ENCODE results near the gene XXYLT1.

XXYLT1 gene

DNA sequence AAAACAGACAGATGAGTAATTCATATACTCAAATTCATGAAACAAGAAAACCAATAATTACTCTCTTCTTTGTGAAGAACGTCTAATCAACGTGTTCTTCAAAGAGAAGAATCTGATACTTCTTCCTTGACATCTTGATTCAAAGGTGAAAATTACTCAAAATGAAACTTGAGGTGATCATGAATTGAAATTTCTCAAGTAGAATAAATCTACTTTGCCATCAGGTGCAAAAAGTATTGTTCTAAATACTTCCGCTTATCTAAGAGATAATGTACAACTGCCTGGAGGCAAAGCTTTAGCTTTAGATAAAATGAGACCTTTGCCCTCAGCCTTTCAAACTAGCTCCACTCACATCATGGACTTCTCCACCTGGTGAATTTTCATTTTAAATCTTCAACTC, 13.9 kb upstream of the XXYLT1 start:
- POLR2A ChIA-PET, result no interaction called here
- DNase-seq (ENCODE audit: extremely low spot score), result no peak
- CTCF ChIA-PET, result interaction anchor here (0.6 kb wide), 1 partner anchor 788 kb away, joined by 4 read pairs; no protein-coding TSS in a partner anchor
- TF ChIP-seq HDGF (IDR thresholded peaks at IDR 0.05; ENCODE audit: borderline replicate concordance), result no peak
- no peak for TF ChIP-seq BHLHE40 (IDR thresholded peaks at IDR 0.05; ENCODE audit: borderline replicate concordance)
- TF ChIP-seq FOXA1 (IDR thresholded peaks at IDR 0.05), result no peak
- no peak for TF ChIP-seq ARNT (IDR thresholded peaks at IDR 0.05)
- no peak for TF ChIP-seq SUZ12 (IDR thresholded peaks at IDR 0.05)
- no peak for TF ChIP-seq ZNF384 (IDR thresholded peaks at IDR 0.05)
- no peak for TF ChIP-seq LEF1 (IDR thresholded peaks at IDR 0.05; ENCODE audit: borderline replicate concordance)
- TF ChIP-seq TARDBP (IDR thresholded peaks at IDR 0.05), result no peak
- TF ChIP-seq FOXM1 (IDR thresholded peaks at IDR 0.05; ENCODE audit: borderline replicate concordance), result no peak

DNA sequence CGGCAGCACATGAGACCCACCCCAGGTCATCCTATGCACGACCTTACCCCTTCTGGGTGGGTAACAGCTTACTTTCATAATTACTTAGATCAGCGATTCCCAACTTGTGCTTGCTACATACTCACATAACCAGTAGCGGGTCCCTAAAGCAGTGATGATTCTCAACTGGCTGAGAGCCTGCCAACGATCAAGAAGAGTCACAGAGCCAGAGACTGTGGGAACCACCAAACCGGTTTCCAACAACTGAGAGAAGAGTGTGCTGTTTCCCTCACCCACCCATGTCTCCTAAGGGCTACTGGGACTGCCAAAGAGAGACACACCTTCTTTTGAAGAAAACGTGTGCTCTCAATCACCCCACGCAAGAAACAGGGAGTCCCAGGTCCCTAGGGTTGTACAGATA, 12.0 kb upstream of the XXYLT1 start:
- CTCF ChIA-PET, result no interaction called here
- POLR2A ChIA-PET, result no interaction called here
- no peak for TF ChIP-seq NFRKB (IDR thresholded peaks at IDR 0.05)
- no peak for TF ChIP-seq FOXM1 (IDR thresholded peaks at IDR 0.05; ENCODE audit: borderline replicate concordance)

DNA sequence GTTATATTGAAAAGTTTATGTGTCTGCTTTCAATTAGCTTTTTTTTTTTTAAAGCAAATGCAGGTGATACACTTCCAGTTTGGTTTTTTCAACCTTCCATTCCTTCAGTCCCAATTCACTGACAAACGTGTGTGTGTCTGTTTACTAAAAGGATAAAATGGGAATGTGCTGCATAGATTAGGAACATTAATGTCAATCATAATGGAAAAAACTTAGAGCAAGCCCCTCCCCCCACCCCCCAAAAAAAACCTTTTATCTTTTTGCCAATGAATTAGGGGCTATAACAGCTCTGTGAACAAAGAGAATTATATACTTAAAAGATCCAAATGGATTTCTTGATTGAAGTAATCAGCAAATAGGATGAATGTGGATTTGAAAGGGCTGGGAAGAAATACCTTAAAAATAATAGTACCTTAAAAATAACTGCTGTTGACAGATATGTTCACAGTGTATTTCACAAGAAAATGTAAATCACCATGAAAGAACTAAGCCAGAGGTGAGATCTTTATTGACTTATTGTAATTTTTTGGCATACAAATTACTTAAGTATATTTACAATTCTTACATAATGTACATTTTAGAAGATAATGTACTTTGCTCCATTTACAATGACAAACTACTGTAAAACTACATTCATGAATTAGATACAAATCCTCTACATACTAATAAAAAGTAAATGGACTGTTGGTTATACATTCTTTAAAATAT, 3.5 kb upstream of the XXYLT1 start:
- POLR2A ChIA-PET, result interaction anchor here (1.1 kb wide), 1 partner anchor 172 kb away, joined by 3 read pairs; no protein-coding TSS in a partner anchor
- CTCF ChIA-PET, result no interaction called here

More for the DNA sequence above, 12.0 kb upstream of the XXYLT1 start:
- no peak for DNase-seq (ENCODE audit: extremely low spot score)

DNA sequence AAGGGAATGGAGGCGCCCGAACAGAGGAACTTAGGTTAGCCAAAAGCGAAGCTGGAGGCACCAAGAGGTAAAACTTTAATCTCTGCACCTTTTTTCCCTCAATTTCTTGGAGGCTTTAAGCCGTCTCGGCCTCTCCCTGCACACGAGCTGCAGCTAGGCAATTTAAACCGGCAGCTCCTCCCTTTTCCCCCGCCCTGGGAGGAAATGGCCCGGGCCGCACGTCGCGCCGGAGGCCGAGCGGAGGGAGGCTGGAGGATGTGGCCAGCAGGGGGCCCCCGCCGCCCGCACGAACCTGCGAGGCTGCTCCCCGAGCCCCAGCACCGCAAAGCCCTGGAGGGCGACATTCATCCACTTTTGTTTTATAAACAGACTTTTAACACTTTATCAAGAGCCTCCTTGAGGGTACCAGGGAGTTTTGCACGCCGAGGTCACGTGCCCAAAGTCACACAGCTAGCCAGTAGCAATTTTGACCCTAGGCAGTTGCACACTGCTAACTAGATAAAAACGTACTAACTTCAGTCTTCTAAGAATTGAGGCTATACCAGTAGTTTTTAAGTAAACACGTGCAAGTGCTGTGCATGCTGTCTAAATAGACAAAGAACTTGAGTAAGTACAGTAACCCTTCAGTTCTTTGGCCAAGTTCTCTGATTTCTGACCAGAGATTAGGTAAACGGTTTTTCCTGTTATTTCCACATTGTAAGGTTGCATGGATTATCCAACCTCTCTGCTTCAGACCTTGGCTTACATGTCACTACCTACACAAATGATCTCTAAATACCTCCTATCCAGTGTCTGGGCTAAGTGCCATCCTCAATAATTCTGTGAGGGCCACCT, 668 bp upstream of the XXYLT1 start:
- TF ChIP-seq, protein P1, sequence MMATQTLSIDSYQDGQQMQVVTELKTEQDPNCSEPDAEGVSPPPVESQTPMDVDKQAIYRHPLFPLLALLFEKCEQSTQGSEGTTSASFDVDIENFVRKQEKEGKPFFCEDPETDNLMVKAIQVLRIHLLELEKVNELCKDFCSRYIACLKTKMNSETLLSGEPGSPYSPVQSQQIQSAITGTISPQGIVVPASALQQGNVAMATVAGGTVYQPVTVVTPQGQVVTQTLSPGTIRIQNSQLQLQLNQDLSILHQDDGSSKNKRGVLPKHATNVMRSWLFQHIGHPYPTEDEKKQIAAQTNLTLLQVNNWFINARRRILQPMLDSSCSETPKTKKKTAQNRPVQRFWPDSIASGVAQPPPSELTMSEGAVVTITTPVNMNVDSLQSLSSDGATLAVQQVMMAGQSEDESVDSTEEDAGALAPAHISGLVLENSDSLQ (IDR thresholded peaks at IDR 0.05), result no peak
- TF ChIP-seq ELF4 (IDR thresholded peaks at IDR 0.05), result no peak
- TF ChIP-seq L3MBTL2 (conservative IDR thresholded peaks at IDR 0.05), result peak; percentile 53
- peak; percentile 78 for DNase-seq (ENCODE audit: extremely low spot score)
- ChIA-PET CTCF (interaction anchor here (0.6 to 2.2 kb wide), 14 partner anchors 9 to 866 kb away, joined by 3 to 9 read pairs (median 4); partner anchors contain the start of gene PPP1R2), POLR2A (interaction anchor here (1.0 to 2.4 kb wide), 2 partner anchors 10 to 15 kb away, joined by 4 to 14 read pairs; no protein-coding TSS in a partner anchor)

More for the DNA sequence above, 3.5 kb upstream of the XXYLT1 start:
- DNase-seq (ENCODE audit: extremely low spot score), result no peak
- TF ChIP-seq HDGF (IDR thresholded peaks at IDR 0.05; ENCODE audit: borderline replicate concordance), result no peak
- no peak for TF ChIP-seq SUZ12 (IDR thresholded peaks at IDR 0.05)
- TF ChIP-seq FOXK2 (IDR thresholded peaks at IDR 0.05), result no peak
- TF ChIP-seq NFRKB (IDR thresholded peaks at IDR 0.05), result no peak
- TF ChIP-seq SP1 (IDR thresholded peaks at IDR 0.05), result no peak
- no peak for TF ChIP-seq BHLHE40 (IDR thresholded peaks at IDR 0.05; ENCODE audit: borderline replicate concordance)
- no peak for TF ChIP-seq CTBP1 (IDR thresholded peaks at IDR 0.05; ENCODE audit: borderline replicate concordance)
- no peak for TF ChIP-seq FOXM1 (IDR thresholded peaks at IDR 0.05; ENCODE audit: borderline replicate concordance)
- TF ChIP-seq LEF1 (IDR thresholded peaks at IDR 0.05; ENCODE audit: borderline replicate concordance), result no peak
- no peak for TF ChIP-seq ARNT (IDR thresholded peaks at IDR 0.05)
- no peak for TF ChIP-seq ELF4 (IDR thresholded peaks at IDR 0.05)
- TF ChIP-seq FOXA1 (IDR thresholded peaks at IDR 0.05), result no peak
- TF ChIP-seq ZNF384 (IDR thresholded peaks at IDR 0.05), result no peak
- TF ChIP-seq TARDBP (IDR thresholded peaks at IDR 0.05), result no peak
- TF ChIP-seq, protein P1 (IDR thresholded peaks at IDR 0.05), result no peak
- TF ChIP-seq L3MBTL2 (conservative IDR thresholded peaks at IDR 0.05), result no peak

DNA sequence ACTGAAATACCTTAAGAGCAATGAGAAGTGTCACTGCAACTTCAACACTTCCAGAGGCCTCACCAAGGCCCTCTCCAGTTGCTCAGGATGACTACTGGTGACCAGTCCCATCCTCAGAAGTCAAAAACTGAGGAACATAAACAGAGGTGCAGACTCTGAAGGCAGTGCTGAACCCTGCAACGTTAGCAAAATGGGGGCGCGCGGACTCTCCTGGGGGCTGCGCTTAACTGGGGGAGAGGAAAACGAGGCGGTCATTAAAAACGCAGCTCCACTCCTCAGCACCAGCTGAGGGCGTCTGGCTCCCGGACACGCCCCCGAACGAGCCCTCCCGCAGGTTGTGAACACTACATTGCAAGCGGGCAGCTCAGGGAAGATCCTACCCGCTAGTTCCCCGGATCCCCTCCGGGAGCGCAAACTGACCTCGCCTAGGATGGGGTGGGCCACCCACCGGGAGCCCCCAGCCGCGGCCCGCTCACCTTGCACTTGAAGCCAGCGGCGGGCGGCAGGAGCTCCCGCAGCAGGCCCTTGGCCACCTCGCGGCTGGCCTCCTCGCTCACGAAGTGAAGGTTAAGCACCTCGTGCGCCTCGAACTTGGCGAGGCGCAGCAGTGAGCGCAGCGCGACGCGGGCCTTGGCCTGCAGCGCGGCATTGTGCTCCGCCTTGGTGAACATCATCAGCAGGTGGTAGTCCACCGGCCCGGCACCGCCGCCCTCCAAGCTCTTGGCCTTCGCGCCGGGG, 711 bp downstream of the XXYLT1 start:
- DNase-seq (ENCODE audit: extremely low spot score), result peak; percentile 44
- ChIA-PET CTCF (interaction anchor here (0.6 to 2.2 kb wide), 9 partner anchors 7 to 756 kb away, joined by 3 to 9 read pairs (median 4); no protein-coding TSS in a partner anchor), POLR2A (interaction anchor here (0.8 to 2.4 kb wide), 6 partner anchors 9 to 583 kb away, joined by 3 to 14 read pairs (median 4); partner anchors contain the start of gene ACAP2)
- no peak for TF ChIP-seq FOXA1 (IDR thresholded peaks at IDR 0.05)
- no peak for TF ChIP-seq LEF1 (IDR thresholded peaks at IDR 0.05; ENCODE audit: borderline replicate concordance)
- no peak for TF ChIP-seq NFRKB (IDR thresholded peaks at IDR 0.05)
- TF ChIP-seq ARNT (IDR thresholded peaks at IDR 0.05), result no peak
- peak; percentile 87 for TF ChIP-seq L3MBTL2 (conservative IDR thresholded peaks at IDR 0.05)
- TF ChIP-seq FOXM1 (IDR thresholded peaks at IDR 0.05; ENCODE audit: borderline replicate concordance), result no peak
- no peak for TF ChIP-seq ZNF384 (IDR thresholded peaks at IDR 0.05)

DNA sequence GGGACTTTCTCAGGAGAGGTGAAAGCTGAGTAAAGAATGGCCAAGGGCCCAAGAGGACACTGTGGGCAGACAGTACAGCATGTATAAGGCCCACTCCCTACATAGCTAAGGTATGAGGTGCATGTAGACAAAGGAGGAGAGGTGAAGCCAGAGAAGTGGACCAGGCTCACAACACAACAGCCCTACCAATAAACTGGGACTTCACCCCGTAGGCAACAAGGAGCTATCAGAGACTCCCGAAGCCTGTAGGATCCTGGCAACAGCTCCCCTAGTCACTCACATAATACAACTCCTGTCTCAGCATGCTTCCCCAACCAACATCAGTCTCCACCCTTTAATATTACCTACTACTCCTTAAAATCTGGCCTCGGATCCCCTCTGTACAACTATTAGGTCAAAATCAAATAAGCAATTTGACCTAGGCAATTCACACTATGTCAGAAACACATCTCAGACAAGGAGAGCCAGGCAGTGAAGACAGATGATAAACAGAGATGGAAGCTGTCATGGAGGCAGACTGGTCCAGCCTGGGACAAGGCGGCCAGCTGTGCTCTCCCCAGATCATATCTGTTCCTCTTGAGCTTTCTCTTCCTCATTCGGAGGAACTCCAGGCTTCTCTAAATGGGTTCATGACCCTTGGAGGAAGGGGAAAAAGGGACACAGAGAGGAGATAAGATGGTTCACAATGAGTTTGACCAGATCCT, 1.4 kb downstream of the XXYLT1 start:
- TF ChIP-seq HDGF (IDR thresholded peaks at IDR 0.05; ENCODE audit: borderline replicate concordance) (no peak), TARDBP (IDR thresholded peaks at IDR 0.05) (no peak), NFRKB (IDR thresholded peaks at IDR 0.05) (no peak), ELF4 (IDR thresholded peaks at IDR 0.05) (no peak), SUZ12 (IDR thresholded peaks at IDR 0.05) (no peak), ARNT (IDR thresholded peaks at IDR 0.05) (no peak), FOXA1 (IDR thresholded peaks at IDR 0.05) (no peak), ZNF384 (IDR thresholded peaks at IDR 0.05) (no peak), BHLHE40 (IDR thresholded peaks at IDR 0.05; ENCODE audit: borderline replicate concordance) (no peak), FOXK2 (IDR thresholded peaks at IDR 0.05) (no peak), L3MBTL2 (conservative IDR thresholded peaks at IDR 0.05) (no peak), FOXM1 (IDR thresholded peaks at IDR 0.05; ENCODE audit: borderline replicate concordance) (no peak), SP1 (IDR thresholded peaks at IDR 0.05) (no peak), CTBP1 (IDR thresholded peaks at IDR 0.05; ENCODE audit: borderline replicate concordance) (no peak), LEF1 (IDR thresholded peaks at IDR 0.05; ENCODE audit: borderline replicate concordance) (no peak)
- TF ChIP-seq, protein P1 (IDR thresholded peaks at IDR 0.05), result no peak
- DNase-seq (ENCODE audit: extremely low spot score), result no peak
- ChIA-PET POLR2A (interaction anchor here (1.4 to 2.4 kb wide), 3 partner anchors 8 to 582 kb away, joined by 4 to 14 read pairs (median 5); partner anchors contain the start of gene ACAP2), CTCF (interaction anchor here (0.6 to 2.2 kb wide), 4 partner anchors 171 to 627 kb away, joined by 3 to 7 read pairs (median 4); no protein-coding TSS in a partner anchor)

Measured in HEK293T (cell line).